Suprapubic skin (tissue), 4 donors: ENCODE results near the gene GRB14. TPM values are rescaled to one million over a fixed set of nuclear protein-coding genes. Genes with fewer than 3 reads are reported as not detected.

Experiments
- DNase-seq, 2 donors: peaks; one replicate each; pipeline ENCODE4 v3.0.0-alpha.2; 2019; ENCODE audit warnings: low spot score in 2 of 2
- H3K27ac ChIP-seq: fragments of 200-600 bp; sonication (generic); one replicate; pipeline ENCODE4 v1.5.1; 2019
- H3K27me3 ChIP-seq: fragments of 200-600 bp; sonication (generic); one replicate; pipeline ENCODE4 v1.5.1; 2019
- H3K36me3 ChIP-seq: fragments of 200-600 bp; sonication (generic); one replicate; pipeline ENCODE4 v1.5.1; 2019
- H3K4me1 ChIP-seq: fragments of 200-600 bp; sonication (generic); one replicate; pipeline ENCODE4 v1.5.1; 2019
- H3K4me3 ChIP-seq: fragments of 200-600 bp; sonication (generic); one replicate; pipeline ENCODE4 v1.5.1; 2019; ENCODE audit warnings: mild to moderate bottlenecking
- H3K9me3 ChIP-seq: fragments of 200-600 bp; sonication (generic); one replicate; pipeline ENCODE4 v1.5.1; 2019
- EP300 ChIP-seq: sonication (generic); formaldehyde crosslinking; IDR thresholded peaks from one replicate; pipeline ENCODE4 v1.6.1; 2017; ENCODE audit warnings: antibody characterized with exemption
- POLR2A ChIP-seq, 2 donors: fragments of 450-650 bp; IDR thresholded peaks; one replicate each; pipeline ENCODE4 v1.6.1; 2017; ENCODE audit warnings: antibody characterized with exemption in 2 of 2, mild to moderate bottlenecking in 2 of 2, moderate library complexity in 2 of 2
- POLR2AphosphoS5 ChIP-seq, 3 donors: sonication (generic); formaldehyde crosslinking; IDR thresholded peaks; one replicate each; pipeline ENCODE4 v1.6.1; 2017; ENCODE audit warnings: antibody characterized with exemption in 3 of 3
- WGBS: methylation state at CpG from one replicate; pipeline ENCODE4 v1.1.5; 2018; 5-methylcytosine and 5-hydroxymethylcytosine counted together
- total RNA-seq, 4 donors: library from RNA; depleted of rRNA; stranded (reverse); fragments of >200 nt; gene quantifications; one replicate each; pipeline ENCODE4 v1.1.0, GENCODE V29; 2016
- TF ChIP-seq, protein P1 (sequence below), 2 donors: fragments of 200-600 bp in 1 of 2; fragments of 450-650 bp in 1 of 2; sonication (generic) in 1 of 2; IDR thresholded peaks; one replicate each; pipeline ENCODE4 v1.5.1; 2016 to 2019; ENCODE audit warnings: antibody characterized with exemption in 2 of 2, mild to moderate bottlenecking in 1 of 2, moderate library complexity in 1 of 2

Gene GRB14
- total RNA-seq, 4 donors from 2014 or later = 2.2 to 8.4 (median 5.1) TPM

- no peak overlapping the region for H3K27ac ChIP-seq
- H3K9me3 ChIP-seq = no peaks in the 10 kb centered on the region
- peaks cover 15% of the 10 kb centered on the region for H3K4me1 ChIP-seq
- no peak overlapping the region for H3K4me3 ChIP-seq
- TF ChIP-seq, protein P1, sequence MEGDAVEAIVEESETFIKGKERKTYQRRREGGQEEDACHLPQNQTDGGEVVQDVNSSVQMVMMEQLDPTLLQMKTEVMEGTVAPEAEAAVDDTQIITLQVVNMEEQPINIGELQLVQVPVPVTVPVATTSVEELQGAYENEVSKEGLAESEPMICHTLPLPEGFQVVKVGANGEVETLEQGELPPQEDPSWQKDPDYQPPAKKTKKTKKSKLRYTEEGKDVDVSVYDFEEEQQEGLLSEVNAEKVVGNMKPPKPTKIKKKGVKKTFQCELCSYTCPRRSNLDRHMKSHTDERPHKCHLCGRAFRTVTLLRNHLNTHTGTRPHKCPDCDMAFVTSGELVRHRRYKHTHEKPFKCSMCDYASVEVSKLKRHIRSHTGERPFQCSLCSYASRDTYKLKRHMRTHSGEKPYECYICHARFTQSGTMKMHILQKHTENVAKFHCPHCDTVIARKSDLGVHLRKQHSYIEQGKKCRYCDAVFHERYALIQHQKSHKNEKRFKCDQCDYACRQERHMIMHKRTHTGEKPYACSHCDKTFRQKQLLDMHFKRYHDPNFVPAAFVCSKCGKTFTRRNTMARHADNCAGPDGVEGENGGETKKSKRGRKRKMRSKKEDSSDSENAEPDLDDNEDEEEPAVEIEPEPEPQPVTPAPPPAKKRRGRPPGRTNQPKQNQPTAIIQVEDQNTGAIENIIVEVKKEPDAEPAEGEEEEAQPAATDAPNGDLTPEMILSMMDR (IDR thresholded peaks at IDR 0.05) = no peak
- no peak for TF ChIP-seq POLR2AphosphoS5 (IDR thresholded peaks at IDR 0.05)
- no peak for TF ChIP-seq EP300
- TF ChIP-seq POLR2A (IDR thresholded peaks at IDR 0.05) = no peak
- H3K36me3 ChIP-seq = no peaks in the 10 kb centered on the region
- 90% methylated on average over 3 of the region's 3 CpGs for WGBS
- no peak for DNase-seq
- H3K27me3 ChIP-seq = peaks cover 10% of the 10 kb centered on the region
Observed at GRCh38 chr2:164625378-164625971, 4.2 kb upstream of the GRB14 start.

DNA sequence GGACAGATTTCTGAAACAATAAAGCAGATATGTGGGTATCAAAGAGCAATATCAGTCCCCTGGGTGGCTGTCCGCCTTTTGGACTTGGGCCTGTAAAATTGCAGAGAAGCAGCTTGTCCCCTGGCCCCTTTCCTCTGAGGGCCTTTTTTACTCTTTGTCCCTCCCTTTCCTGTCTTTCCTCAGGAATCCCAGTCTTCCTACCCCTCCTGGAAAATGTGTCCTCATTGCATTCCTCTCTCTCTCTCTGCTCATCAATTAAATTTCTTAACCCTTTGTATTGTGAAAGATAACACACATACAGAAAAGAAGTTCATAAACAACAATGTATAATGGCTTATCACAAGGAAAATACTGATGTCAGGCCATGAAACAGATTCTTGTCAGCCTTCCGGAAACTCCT, 3.0 kb upstream of the GRB14 start:
- no peak for TF ChIP-seq POLR2AphosphoS5 (IDR thresholded peaks at IDR 0.05)
- TF ChIP-seq POLR2A (IDR thresholded peaks at IDR 0.05) = no peak
- TF ChIP-seq, protein P1 (IDR thresholded peaks at IDR 0.05) = no peak
- TF ChIP-seq EP300 = no peak
- no peak for DNase-seq
- H3K4me3 ChIP-seq = no peak overlapping the region
- no peak overlapping the region for H3K27ac ChIP-seq
- 67% methylated on average over 2 of the region's 2 CpGs for WGBS
- H3K4me1 ChIP-seq = peaks cover 17% of the 10 kb centered on the region
- H3K27me3 ChIP-seq = peaks cover 10% of the 10 kb centered on the region
- H3K9me3 ChIP-seq = no peaks in the 10 kb centered on the region
- no peaks in the 10 kb centered on the region for H3K36me3 ChIP-seq

GRCh38 chr2:164622338-164623106, 1.2 kb upstream of the GRB14 start:
- Histone ChIP-seq H3K27me3 (peaks cover 10% of the 10 kb centered on the region), H3K9me3 (no peaks in the 10 kb centered on the region), H3K36me3 (no peaks in the 10 kb centered on the region), H3K4me3 (no peak overlapping the region), H3K4me1 (peaks cover 17% of the 10 kb centered on the region), H3K27ac (no peak overlapping the region)
- WGBS = 89% methylated on average over 12 of the region's 12 CpGs
- no peak for DNase-seq
- no peak for TF ChIP-seq POLR2AphosphoS5 (IDR thresholded peaks at IDR 0.05)
- TF ChIP-seq EP300 = no peak
- TF ChIP-seq, protein P1 (IDR thresholded peaks at IDR 0.05) = no peak

- H3K27ac ChIP-seq = no peak overlapping the region
- no peak for DNase-seq
- no peaks in the 10 kb centered on the region for H3K36me3 ChIP-seq
- peaks cover 17% of the 10 kb centered on the region for H3K4me1 ChIP-seq
- TF ChIP-seq, protein P1 (IDR thresholded peaks at IDR 0.05) = no peak
- TF ChIP-seq EP300 = no peak
- no peak for TF ChIP-seq POLR2A (IDR thresholded peaks at IDR 0.05)
- no peak for TF ChIP-seq POLR2AphosphoS5 (IDR thresholded peaks at IDR 0.05)
- peaks cover 10% of the 10 kb centered on the region for H3K27me3 ChIP-seq
- no peaks in the 10 kb centered on the region for H3K9me3 ChIP-seq
- peak overlapping the region; percentile 74 for H3K4me3 ChIP-seq
- 19% methylated on average over 4 of the region's 13 CpGs for WGBS
Observed at GRCh38 chr2:164621764-164622105, 453 bp upstream of the GRB14 start.

DNA sequence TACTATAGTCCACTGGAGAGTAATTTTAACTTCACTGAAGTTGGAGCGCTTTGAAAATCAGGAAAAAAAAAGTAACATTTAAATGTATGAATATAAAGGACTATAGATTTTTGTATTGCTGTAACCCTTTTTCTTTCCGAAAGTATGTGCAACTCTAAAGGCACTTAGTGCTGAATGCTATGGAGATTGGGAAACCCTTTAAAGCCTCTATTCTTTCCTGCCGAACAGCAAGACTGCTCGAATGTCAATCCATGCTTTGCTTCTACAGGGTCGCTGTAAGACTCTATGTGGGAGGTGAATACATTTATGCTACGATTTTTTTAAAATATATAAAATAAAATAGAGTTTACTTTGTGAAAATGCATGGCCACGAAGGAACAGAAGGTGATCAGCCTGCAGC, 825 bp downstream of the GRB14 start:
- Histone ChIP-seq H3K27me3 (peaks cover 10% of the 10 kb centered on the region), H3K27ac (no peak overlapping the region), H3K36me3 (no peaks in the 10 kb centered on the region), H3K4me3 (peak overlapping the region; percentile 74), H3K4me1 (peaks cover 17% of the 10 kb centered on the region), H3K9me3 (no peaks in the 10 kb centered on the region)
- 21% methylated on average over 7 of the region's 7 CpGs for WGBS
- TF ChIP-seq, protein P1 (IDR thresholded peaks at IDR 0.05) = no peak
- DNase-seq = no peak
